KG1 (cell line): Measurements from ENCODE around the gene SLC7A7.
"Not testable (repeated sequence)": the region's sequence is repeated elsewhere in the genome, so short reads cannot be mapped to it uniquely, and the experiment has no call there.

Source experiments
- DNase-seq: peaks from one replicate; lab custom pipeline; 2025; lab: John Stamatoyannopoulos, UW

The SLC7A7 gene

DNA sequence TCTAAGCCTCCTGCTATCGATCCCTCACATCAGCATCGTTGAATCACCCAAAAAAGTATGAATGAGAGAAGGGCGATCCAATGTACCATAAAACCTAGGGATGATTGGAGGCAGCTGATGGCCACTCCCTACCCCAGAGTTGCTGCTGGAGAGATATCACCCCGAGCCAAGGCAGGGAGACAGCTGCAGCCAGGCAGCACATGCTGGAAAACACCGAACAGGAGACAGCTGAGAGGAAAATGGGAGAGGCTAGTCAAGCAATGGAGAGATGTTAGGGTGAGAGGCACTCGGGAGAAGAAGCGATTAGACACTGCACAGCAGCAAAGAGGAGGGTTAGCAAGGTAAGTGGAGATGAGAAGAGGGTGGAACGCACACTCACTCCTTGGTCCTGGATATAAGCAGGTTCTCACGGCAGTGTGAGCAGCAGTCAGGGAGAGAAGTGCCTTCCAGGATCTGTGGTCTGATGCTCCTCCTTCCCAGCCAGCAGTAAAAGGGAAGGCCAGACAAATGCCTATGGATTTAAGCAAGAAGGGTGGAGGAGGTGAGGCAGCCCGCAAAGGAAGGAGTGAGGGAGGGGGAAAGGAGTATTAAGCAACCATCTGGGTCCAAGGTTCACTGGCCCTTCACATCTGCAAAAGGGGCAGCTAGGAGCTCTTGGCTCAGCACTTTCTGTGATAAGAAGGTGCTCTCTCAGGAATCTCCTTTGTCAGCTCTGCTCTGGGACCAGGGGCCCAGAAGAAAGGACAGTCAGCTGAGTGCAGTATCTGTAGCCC, at the start of gene SLC7A7:
Gene SLC7A7, minus strand, starts transcription at position 495 of the 773 bp plus-strand sequence. CDS start 2,037 bp downstream, outside the sequence.
- no peak for DNase-seq

DNA sequence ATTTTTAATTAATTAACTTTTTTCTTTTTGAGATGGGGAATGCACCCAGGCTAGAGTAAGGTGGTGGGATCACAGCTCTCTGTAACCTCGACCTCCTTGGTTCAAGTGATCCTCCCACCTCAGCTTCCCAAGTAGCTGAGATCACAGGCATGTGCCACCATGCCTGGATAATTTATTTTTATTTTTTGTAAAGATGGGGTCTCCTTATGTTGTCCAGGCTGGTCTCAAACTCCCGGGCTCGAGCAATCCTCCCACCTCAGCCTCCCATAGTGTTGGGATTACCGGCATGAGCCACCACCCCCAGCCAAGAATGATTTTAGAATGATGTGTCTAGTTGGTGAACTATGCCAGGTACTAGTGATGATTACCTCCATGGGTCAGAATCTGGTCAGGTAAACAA, 49.7 kb upstream of the SLC7A7 start:
- no peak for DNase-seq

DNA sequence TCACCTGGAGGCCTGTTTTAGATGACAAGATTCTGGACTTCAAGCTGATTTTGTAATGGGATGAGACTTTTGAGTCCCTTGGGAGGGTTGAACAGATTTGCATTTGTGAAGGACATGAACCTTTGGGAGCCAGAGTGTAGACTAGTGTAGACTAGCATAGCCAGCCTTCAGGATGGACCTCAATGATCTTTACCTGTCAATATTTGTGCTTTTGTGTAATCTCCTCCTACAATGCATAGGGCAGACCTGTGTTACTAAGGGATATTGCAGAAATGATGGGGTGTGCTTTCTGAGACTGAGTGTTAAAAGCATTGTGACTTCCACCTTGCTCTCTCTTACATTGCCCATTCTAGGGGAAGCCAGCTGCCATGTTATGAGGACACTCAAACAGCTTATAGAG, 46.4 kb upstream of the SLC7A7 start:
- DNase-seq, result no peak

DNA sequence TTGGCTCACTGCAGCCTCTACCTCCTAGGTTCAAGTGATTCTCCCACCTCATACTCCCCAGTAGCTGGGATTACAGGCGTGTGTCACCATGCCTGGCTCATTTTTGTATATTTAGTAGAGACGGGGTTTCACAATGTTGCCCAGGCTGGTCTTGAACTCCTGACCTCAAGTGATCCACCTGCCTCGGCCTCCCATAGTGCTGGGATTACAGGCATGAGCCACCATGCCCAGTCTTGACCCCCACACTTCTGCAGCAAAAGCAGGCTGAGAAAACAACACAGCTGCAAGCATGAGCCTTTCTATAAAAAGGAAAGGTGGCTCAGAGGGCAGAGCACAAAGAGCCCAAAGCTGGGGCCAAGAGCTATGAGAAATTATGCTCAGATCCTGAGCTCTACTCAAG, 45.1 kb upstream of the SLC7A7 start:
- not testable (repeated sequence) for DNase-seq

DNA sequence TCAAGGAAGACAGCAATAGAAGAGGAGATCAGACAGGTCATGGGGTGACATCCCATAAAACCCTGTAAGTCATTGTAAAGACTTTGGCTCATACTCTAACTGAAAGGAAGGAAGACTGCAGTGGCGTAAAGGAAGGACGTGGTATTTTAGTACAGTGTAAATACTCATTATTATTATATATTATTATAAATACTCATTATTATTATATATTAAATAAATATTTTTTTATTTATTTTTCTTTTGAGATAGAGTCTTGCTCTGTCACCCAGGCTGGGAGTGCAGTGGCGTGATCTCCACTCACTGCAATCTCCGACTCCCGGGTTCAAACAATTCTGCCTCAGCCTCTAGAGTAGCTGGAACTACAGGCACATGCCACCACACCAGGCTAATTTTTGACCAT, 41.2 kb upstream of the SLC7A7 start:
- no peak for DNase-seq

DNA sequence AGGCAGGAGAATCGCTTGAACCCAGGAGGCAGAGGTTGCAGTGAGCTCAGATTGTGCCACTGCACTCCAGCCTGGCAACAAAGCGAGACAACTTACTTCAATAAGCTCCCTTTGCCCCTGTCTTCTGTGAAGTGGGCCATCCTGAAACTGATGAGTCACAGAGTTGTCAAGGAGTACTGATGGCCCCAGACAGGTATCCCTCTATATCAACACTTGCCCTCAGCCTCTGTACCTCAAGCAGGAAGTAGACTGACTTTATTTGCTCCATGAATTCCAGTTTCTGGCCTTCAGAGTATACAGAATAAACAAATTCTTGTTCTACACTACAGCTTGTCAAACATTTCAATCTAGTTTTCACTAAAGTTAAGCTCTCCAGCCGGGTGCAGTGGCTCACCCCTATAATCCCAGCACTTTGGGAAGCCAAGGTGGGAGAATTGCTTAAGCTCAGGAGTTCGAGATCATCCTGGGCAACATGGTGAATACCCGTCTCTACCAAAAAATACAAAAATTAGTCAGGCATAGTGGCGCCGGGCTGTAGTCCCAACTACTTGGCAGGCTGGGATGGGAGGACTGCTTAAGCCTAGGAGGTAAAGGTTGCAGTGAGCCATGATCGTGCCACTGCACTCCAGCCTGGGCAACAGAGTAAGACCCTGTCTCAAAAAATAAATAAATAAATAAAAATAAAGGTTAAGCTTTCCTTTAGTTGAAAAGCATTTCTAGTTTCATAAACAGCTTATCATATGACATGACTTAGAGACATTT, 39.9 kb upstream of the SLC7A7 start:
- DNase-seq, result no peak

DNA sequence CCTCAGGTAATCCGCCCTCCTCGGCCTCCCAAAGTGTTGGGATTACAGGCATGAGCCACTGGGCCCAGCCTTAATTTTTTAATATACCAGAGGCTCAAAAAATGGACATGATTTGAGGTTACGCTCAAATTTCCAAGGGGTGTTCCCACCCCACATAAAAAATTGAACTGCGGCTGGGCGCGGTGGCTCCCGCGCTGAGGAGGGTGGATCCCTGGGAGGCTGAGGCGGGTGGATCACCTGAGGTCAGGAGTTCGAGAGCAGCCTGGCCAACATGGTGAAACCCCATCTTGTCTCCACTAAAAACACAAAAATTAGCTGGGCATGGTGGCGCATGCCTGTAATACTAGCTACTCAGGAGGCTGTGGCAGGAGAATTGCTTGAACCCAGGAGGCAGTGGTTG, 39.1 kb upstream of the SLC7A7 start:
- not testable (repeated sequence) for DNase-seq

DNA sequence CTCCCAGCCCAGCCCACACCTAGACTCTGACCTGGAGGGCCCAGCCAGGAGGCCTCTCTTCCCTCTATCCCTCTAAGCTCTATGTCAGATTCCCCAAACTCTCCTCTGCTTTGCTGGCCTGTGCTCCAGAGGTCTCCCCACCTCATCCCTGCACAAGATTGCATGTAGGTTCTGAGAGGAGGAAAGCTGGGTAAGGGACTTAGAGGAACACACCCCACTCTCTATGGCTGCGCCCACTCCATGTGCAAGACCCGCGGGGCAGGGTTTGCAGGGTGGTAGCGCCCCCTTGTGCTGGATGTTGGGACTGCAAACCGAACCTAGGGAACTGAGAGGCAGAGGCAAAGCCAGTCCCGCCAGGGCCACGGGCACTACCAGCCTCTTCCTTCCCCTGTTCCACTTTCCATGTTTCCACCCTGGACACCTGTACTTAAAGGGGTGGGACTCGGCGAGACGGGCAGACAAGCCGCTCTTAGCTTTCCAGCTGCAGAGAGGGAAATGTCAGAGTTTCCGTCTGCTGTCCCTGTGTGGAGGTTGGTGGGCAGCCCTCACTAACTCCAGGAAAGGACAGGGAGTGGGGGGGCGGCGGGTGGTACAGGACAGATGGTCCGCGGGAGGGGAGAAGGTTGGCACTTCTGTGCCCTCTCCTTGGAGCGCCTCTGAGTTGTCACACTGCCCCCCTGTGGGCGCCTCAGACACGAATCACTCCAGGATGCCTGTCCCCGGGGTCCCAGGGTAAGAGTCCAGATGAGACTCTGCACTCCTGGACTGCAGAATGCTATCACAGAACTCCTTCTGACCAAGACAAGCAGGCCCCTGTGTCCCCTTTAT, 37.9 kb upstream of the SLC7A7 start:
- DNase-seq, result peak; percentile 55

DNA sequence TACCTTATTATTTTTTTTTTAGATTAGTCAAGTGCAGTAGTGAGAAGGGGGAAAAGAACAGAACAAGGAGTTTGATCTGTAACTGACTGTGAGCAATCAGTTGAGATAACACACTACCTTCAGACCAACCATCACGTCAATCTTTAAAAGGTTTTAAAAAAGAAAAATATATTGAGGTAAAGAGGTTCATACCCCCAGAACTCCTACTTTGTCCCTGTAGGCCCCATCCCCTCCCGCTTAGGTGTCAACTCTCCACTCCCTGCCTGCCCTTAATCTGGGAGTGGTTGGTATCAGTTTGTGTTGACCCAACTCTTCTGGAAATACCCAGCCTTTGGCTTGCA, 37.3 kb upstream of the SLC7A7 start:
- no peak for DNase-seq

DNA sequence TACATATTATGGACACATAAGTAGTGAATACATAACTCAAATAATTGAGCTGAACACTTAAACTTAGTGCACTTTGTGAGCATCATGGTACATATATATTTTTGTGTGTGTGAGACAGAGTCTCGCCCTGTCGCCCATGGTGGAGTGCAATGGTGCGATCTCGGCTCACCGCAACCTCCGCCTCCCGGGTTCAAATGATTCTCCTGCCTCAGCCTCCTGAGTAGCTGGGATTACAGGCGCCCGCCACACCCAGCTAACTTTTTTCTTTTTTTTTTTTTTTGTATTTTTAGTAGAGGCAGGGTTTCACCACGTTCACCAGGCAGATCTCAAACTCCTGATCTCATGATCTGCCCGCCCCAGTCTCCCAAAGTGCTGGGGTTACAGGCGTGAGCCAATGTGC, 36.9 kb upstream of the SLC7A7 start:
- DNase-seq, result not testable (repeated sequence)

DNA sequence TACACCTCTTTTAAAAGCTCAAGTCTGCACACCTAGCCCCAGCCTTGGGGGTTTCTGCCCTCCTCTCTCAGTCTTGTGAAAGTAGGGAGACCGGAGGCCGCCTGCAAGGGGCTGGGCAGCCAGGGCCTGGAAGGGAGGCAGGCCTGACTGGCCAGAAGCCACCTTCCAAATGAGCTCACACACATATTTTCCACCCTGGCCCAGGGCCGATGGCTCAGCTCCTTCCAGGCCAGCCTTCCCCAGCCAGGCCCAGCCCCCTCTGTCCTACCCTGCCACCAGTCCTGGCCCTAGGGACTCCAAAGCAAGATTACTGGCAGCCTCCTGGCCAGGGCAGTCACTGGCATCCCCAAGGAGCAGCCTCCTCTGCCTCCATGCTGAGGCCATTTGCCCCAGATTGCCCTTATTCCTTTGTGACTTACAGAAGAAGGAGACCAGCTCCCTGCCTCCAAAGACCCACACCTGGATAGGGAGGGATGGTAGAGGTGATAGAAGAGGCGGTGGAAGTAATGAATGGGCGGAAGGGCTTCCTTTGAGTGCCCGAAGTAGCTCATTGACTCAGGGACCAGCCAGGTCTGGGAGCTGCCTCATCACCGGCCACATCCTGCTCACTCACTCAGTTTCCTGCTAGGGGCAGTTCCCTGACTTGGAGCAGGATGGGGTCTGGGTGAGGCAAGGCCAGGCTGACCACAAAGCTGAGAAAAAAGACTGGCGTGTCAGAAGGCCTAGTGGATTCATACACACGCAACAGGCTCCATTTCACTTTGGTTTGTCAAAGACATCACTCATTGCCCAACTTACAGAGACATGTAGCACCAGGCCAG, 35.9 kb upstream of the SLC7A7 start:
- DNase-seq, result no peak

DNA sequence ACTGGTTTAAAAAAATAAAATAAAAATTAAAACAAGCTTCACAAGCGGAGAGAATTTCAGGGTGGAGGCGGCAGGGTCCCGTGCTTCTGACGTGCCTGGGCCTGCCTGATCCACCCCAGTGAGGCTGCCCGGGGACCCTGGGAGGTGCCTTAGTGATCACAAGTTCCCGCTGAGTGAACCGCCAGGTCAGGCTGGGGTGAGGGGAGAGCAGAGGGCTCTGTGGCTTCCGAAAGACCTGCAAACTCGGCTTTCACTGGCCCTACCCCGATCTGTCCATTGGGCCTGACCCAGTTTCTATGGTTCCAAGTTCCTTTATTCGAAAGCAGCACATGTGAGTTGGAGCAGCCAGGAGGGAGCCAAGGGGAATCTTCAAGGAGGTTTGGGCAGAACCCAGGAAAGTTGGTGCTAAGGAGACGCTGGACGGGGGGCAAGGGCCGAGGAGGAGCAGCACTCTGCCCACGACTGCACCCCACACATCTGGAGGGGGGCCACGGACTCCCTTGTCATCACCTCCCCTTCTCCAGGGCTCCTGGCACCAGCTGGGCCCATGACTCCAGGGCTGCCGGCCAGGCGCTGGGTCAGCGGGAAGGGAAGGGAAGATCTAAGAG, 34.1 kb upstream of the SLC7A7 start:
- no peak for DNase-seq

DNA sequence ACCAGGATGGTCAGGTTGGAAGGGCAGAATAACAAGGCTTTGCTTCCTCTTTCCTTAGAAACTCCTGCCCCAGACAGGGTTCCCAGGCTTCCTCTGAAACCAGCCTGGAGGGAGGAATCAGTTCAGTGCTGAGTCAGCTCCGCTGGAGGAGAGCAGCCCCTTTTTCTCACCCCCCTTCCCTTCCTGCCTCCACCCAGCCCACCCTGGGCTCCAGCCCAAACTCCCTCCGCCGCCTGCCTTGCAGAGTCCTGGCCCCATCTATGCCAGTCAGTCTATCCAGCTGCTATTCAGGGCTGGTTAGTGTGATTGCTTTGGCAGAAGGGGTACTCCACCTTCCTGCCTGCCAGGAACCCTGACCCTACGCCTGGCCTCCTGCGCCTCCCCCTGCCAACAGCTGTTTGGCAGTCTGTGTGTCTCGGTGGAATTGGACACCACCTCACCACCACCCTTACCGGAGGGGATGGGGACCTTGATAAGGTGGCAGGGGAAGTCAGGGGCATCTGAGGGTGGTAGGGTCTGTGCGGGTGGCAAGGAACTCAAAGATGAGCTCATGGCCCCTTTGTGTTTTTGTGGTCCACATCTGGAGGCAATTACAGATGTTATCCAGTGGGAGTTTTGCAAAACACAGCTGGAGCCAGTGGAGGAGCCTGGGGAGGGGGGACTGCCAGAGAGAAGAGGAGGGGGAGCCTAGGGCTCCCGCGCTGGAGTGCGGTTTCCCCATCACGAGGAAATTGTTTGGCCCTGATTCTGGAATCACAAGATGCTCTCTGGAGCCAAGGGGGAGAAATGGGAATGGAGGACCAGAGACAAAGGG, 33.3 kb upstream of the SLC7A7 start:
- no peak for DNase-seq

DNA sequence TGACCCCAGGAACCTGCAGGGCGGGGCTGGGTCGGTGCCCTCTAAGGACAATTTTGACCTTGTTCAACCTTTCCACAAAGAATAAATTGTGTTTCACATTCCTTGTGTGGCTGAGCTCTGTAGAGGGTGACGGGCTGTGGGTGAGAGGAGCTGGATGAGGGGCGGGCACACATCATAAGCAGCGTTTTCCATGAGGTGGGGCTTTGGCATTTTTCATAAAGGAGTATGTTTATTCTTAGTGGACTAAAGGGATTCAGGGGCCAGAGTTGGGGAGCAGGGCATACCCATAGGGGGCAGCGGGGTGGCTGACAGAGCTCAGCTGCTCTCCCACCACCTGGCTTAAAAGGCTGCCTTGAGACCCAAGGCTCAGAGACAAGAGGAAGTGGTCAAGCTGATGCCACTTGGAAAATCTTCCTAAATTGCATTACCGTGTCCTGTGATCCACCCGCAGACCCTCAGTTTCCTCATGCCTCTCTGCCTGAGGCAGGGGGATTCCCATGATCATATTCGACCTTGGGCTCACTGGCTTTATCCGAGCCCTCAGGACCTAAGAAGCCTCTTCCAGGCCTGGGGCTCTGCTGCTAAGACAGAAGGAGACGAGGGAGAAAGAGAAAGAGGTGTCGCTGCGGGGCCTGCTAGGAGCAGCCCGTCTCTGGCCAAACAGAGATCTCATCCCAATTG, 32.6 kb upstream of the SLC7A7 start:
- no peak for DNase-seq

DNA sequence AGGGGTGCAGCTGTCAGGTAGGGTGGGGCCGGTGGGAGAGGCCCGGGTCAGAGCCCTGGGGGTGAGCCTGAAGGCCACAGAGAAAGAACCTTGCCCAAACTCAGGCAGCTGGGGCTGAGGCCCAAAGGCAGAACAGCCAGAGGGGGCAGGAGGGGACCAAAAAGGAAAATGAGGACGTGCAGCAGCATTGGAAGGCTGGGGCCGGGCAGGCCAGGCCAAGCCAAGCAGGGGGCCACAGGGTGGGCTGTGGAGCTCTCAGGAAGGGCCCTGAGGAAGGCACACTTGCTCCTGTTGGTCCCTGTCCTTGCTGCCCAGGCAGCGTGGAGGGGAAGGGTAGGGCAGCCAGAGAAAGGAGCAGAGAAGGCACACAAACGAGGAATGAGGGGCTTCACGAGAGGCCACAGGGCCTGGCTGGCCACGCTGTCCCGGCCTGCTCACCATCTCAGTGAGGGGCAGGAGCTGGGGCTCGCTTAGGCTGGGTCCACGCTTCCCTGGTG, 31.6 kb upstream of the SLC7A7 start:
- DNase-seq, result no peak

DNA sequence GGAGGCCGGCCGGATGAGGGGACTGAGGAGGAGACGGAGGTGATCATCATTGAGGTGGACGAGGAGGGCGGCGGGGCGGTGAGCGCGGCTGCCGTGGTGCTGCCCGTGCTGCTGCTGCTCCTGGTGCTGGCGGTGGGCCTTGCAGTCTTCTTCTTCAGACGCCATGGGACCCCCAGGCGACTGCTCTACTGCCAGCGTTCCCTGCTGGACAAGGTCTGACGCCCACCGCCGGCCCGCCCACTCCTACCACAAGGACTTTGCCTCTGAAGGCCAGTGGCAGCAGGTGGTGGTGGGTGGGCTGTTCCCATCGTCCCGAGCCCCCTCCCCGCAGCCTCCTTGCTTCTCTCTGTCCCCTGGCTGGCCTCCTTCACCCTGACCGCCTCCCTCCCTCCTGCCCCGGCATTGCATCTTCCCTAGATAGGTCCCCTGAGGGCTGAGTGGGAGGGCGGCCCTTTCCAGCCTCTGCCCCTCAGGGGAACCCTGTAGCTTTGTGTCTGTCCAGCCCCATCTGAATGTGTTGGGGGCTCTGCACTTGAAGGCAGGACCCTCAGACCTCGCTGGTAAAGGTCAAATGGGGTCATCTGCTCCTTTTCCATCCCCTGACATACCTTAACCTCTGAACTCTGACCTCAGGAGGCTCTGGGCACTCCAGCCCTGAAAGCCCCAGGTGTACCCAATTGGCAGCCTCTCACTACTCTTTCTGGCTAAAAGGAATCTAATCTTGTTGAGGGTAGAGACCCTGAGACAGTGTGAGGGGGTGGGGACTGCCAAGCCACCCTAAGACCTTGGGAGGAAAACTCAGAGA, 30.8 kb upstream of the SLC7A7 start:
- no peak for DNase-seq

DNA sequence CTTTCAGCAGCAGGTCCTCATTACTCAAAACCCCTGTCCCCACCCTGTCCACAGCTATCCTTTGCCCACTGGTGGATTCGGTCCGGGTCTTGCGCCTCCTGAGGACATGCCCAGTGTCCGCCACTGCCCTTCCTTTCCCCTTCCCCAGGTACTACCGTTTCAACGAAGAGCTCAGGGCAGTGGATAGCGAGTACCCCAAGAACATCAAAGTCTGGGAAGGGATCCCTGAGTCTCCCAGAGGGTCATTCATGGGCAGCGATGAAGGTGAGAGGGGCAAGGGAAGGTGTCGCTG, 29.8 kb upstream of the SLC7A7 start:
- DNase-seq, result no peak

DNA sequence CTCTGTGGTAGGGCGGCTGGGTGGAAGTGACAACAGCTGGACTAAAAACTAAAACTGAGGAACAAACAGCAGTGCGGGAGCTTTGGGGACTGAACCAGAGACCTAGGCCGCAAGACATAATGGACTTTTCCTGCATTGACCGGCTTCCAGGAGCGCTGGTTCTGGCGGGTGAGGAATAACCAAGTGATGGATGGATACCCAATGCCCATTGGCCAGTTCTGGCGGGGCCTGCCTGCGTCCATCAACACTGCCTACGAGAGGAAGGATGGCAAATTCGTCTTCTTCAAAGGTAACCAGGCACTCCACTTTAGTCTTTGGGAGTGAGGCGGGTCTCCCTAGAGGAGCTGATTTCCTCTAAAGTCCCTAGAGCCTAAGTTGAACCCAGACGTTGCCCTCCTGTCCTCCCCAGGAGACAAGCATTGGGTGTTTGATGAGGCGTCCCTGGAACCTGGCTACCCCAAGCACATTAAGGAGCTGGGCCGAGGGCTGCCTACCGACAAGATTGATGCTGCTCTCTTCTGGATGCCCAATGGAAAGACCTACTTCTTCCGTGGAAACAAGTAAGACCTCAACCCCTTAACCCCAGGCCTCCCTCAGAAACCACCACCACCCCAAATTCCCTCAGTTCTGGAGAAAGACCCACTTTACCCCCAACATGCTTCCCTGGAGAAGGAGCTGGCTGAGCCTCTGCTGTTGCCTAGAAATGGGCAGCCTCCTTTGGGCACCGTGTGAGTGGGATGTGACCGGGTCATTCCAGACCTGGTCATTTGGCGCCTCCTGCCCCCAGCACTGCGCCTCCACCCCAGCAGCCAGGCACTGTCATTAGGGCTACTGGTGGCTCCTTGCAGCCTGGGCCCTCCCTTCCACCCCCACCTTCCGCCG, 29.2 kb upstream of the SLC7A7 start:
- DNase-seq, result no peak
